GM21737 (cell line): Measurements from ENCODE around the gene KCNG2.

Experiments
- ATAC-seq: cut with Tn5 transposase; IDR thresholded peaks from one replicate; pipeline ENCODE4 v1.9.1; 2021; ENCODE audit warnings: mild to moderate bottlenecking, moderate library complexity; ENCODE audit not compliant: unreplicated experiment

The KCNG2 gene

DNA sequence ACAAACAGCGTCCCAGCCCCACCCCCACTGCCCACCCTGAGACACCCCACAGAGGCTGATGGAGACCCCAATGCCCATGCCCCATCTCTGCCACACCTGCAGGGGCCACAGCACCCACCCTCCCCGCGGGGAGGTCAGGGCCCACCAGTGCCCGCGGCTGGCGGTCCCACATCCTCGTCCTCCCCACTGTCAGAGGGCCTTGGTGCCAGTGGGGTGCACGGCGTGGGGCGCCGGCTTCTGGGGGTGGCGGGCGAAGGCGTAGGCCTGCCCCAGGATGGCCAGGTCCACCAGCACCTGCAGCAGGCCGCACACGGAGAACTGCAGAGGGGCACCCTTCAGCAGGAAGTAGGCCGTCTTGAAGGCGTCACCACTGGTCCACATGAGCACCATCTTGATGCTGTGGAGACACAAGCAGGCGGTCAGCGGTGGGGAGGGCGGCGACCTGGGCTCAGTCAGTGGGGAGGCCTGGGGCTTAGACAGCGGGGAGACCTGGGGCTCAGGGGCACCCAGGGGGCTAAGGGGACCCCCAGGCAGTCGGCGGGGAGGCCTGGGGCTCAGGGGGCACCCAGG, 106.1 kb downstream of the KCNG2 start:
- no peak for ATAC-seq

DNA sequence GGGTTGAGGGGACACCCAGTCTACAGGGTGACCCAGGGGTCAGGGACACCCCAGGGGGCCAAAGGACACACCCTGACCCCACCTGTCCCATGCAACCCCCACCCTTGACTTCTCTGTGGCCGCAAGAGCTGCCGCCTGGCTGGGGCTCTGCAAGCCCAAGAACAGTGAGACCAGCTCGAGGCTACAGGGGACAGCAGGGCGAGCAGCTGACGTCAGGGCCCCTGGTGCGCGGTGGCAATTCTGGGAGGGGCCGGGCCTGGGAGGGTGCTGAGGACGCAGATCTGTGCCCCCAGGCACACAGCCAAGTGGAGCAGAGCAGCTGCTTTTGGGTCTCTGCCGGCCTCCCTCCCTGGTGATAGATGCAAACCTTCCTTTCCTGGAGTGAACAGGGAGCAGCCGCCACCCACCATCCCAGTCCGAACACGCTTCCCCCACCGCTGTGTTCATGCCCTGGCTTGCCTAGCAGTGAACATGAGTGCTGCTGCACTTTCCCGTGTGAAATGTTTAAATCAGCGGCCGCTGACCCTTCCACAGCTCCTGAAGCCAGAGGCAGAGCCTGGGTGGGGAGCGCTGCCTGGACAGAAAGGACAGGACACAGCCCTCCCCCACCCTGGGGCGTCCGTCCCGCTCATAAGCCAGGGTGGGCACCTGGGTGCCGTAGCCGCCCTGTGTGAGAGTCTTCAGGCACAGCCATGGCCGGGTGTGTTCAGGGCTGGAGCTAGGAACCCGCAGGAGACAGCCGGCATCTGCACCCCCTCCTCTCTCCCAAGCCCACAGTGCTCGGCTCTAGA, 106.8 kb downstream of the KCNG2 start:
- ATAC-seq, result no peak

DNA sequence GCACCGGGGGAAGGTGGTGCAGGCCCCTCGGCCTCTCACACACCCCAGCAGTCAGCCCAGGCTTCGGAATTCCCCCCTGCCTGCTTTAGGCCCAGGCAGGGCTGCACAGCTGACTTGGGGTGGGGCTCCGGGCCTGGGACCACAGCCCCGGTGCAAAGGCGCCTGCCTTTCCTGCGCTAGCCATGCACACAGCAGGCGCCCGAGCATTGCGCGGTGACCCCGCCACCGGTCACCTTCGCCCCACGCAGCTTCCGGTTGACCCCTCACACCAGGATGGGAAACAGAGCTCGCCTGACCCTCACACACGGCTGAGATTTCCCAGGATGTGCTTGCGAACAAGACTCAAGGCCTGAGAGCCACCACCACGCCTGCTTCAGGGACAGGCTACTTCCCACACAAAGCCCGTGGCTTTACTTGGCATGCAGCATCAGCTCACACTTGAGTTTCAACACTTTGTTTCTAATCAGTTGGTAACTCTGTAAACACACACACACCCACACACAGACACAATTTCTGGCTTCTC, 107.7 kb downstream of the KCNG2 start:
- ATAC-seq, result no peak

DNA sequence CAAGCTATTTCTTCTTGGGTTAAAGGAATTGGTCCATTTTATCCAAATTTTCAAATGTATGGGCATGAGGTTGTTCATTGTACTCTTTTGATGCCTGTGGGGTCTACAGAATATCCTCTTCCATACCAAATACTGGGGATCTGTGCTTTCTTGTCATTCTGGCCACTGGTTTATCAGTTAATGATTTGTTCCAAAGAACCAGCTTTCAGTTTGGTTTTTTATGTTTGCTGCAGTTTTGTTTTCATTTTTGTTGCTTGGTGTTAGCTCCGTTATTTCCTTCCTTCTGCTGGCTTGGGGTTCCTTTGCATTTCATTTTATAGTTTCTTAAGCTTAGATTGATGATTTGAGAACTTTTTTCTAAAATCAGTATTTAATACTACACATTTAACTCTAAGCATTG, 108.3 kb downstream of the KCNG2 start:
- no peak for ATAC-seq

DNA sequence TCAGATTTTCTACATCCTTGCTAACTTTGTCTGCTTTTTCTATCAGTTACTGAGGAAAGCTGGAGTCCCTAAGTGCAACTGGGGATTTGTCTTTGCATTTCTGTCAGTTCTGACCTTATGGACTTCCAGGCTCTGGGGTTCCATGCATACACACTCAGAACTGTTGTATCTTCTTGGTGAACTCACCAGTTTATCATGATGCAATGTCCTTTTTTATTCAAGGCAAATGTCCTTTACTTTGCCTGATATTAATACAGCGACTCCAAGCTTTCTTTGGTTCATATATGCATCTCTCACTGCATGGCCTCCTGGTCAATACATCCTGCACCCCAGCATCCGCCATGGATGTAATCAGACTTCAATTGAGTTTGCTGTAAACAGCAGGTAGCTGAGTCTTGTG, 109.0 kb downstream of the KCNG2 start:
- ATAC-seq, result no peak

GRCh38 chr18:79910563-79911343, 113.0 kb downstream of the KCNG2 start:
- ATAC-seq, result no peak

DNA sequence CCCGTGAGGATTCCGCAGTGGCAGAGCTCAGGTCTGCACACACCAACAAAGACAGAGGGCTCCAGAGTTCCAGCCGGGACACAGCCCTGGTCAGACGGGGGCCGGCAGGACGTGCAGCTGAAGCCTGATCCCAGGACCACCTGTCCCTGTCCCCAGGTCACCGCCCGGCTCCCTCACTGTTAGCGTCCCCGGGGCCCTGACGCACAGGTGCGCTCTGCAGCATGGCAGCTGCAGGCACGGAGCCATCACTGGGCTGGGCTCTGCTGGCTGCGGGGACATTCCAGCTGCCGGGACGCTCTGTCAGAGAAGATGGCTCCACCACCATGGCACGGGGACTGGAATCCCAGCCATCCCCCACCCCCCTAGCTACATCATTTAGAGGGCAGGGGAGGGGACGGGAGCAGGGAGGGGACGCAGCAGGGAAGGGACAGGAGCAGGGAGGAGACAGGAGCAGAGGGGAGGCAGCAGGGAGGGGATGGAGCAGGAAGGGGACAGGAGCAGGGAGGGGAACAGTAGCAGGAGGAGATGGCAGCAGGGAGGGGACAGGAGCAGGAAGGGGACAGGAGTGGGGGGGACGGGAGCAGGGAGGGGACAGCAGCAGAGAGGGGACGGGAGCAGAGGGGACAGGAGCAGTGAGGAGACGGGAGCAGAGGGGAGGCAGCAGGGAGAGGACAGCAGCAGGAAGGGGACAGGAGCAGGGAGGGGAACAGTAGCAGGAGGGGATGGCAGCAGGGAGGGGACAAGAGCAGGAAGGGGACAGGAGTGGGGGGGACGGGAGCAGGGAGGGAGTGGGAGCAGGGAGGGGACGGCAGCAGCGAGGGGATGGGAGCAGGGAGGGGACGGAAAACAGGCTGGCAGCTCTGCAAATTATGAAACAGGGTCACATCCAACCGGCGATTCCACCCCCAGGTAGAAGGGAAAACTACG, 113.9 kb downstream of the KCNG2 start:
- no peak for ATAC-seq

GRCh38 chr18:79912409-79912991, 114.8 kb downstream of the KCNG2 start:
- ATAC-seq, result no peak

DNA sequence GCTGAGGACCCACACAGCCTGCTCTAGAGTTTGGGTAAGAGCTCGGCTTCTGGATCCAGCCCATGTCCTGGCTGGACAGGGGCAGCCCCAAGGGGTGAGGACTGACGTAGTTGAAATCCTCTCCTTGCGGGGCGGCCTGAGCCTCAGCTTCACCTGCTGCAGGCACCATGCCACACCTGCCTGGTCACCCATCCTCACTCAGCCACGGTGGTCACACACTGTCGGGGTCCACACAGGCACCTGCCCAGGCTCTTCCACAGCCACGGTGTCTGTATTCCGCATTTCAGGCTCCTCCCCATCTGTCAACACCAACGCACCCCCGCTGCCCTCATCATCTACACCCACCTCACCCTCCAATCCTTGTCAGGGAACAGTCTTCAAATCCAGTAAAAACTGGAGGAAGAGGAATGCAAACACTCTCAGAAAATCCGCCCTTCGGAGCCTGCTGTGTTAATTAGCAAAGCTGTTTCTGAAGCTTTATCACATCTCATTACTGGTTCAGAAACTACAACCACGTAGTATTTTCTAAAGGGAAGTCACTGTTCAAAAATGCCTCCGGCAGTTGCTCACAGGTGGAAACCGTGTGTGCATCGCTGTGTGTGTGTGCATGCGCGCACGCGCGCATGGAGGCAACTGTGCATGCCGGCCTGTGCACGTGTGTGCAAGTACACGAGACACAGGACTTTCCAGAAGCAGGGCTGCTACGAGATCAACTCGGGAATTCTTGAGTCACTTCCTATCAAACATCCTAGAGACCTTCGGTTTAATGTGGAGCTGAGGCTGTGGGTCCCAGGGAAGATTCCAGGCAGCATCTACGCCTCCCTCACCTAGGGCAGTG, 115.5 kb downstream of the KCNG2 start:
- no peak for ATAC-seq

DNA sequence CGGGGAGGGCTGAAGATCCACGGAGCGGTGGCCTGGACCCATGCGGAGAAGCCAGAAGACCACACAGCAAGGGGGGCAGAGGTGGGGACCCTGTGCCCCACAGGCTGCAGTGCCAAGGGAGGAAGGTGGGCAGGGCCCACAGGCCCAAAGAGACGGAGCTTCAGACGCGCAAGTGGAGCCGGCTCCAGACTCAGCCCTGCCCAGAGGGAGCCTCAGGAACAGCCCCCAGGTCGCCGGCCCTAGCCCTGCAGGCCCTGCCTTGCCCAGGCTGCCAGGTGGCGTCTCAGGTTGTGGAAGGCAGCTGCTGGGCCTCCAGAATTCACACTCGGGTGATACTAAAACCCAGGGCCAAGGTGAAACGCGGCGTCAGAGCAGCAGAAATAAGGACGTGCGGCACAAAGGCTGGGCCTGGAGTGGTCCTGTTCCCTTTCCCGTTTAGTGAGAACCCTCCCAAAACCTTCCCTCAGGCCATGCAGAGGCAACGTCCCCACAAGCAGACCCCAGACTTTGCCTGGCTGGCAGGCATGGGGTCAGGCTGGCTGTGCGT, 116.9 kb downstream of the KCNG2 start:
- ATAC-seq, result no peak

DNA sequence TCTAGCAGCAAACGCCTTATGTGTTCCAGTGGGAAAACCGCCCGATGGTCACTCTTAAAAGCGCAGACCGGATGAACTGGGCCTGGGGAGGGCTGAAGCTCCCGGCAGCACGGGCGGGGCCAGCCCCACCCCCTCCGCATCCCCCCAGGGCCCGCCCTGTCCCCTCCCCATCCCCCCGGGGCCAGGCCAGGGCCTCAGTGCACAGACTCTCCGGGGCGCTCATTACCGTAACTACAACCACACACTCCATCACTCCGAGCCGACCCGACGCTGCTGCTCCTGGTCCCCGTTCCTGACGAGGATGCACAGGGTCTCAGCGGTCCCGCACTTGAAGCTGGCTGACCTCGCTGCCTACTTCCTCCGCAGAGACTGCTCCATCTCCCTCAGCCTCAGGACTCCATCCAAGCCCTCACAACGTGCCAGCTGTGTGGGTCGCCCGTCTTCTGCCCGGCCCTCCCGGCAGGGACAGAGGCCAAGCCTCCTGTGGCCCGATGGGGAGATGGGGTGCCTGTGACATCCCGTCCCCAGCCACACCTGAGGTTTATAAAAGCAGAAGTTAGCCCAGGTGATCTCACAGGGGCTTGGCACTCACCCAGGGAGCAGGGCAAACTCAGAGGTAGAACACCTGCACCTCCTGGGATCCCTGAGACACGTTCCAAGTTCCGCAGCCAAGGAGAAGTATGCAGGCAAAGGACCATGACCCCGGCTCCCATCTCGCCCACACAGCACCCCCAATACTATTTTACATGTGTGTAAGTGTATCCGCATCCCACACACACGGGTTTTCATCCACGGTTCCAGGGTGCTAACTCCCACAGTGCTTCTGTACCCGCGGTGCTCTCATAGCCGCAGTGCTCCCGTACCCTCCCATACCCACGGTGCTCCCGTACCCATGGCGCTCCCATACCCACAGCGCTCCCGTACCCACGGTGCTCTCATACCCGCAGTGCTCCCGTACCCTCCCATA, 117.7 kb downstream of the KCNG2 start:
- no peak for ATAC-seq

DNA sequence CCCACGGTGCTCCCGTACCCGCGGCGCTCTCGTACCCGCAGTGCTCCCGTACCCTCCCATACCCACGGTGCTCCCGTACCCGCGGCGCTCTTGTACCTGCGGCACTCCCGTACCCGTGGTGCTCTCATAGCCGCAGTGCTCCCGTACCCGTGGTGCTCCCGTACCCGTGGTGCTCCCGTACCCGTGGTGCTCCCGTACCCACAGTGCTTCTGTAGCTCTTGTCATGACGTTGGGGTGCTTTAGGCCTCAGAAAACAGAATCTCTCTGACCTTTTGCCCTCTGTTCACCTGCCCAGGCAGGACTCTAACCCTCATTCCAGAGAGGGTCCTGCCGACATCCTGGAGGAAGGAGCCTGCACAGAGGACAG, 118.4 kb downstream of the KCNG2 start:
- ATAC-seq, result no peak

- ATAC-seq, result no peak
Measured at GRCh38 chr18:79916546-79917168, 118.9 kb downstream of the KCNG2 start.

GRCh38 chr18:79917169-79917852, 119.6 kb downstream of the KCNG2 start:
- ATAC-seq, result no peak

- ATAC-seq, result no peak
Measured at GRCh38 chr18:79917853-79918614, 120.3 kb downstream of the KCNG2 start.

DNA sequence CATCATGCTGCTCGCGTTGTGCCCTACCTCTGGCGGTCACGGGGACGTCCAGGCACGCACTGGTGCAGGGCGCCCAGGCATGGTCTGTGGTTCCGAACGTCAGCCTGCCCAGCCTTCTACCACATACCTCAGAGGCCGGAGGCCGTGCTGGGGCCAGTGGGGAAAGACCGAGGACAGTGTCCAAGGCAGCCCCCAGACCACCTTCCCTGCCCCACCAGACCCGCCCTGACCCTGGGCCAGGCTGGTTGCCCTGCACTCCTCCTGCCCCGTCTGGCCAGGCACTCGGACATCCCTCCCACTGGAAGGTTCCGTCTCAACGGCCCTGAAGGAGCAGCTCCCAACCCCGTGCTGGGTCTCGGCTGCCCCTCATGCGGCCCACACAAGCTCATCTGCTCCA, 120.9 kb downstream of the KCNG2 start:
- ATAC-seq, result no peak
